ENCODE measurements around the gene CARD9.

DNA sequence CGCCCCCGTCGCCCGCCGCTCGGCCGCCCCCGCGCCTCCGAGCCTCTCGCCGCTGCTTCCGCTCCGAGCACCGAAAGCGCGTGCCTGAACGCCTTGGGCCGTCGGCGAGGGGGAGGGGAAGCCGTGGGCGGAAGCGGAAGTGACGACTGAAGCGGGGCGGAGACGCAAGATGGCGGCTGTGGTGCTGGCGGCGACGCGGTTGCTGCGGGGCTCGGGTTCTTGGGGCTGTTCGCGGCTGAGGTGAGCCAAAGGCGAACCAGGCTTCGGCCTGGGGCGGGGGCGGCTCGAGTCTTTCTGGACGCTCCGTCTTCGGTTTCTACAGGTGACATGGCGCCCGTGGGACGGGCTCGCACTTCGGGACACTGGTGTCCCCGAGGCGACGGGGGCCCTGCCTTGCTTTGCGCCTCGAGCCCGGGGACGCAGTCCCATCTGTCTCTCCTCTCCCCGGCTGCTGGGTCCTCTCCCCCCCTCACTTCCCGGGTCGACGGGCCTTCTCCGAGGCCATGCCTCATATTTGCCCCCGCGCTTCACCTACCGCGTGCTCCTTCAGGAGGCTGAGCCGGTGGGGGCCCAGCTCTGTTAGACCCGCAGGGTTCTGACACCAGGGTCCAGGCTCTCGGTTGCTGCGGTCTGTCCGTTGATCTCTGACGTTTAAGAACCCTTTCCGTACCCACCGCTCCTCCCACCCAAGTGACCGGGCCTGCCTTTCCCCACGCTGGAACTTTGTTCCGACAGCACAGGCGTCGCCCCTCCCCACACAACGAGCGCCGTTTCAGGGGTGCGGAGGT is 37.2 kb upstream of the CARD9 start, which contains the start of the genes ENTR1 and PMPCA:
- TF ChIP-seq, protein P1, sequence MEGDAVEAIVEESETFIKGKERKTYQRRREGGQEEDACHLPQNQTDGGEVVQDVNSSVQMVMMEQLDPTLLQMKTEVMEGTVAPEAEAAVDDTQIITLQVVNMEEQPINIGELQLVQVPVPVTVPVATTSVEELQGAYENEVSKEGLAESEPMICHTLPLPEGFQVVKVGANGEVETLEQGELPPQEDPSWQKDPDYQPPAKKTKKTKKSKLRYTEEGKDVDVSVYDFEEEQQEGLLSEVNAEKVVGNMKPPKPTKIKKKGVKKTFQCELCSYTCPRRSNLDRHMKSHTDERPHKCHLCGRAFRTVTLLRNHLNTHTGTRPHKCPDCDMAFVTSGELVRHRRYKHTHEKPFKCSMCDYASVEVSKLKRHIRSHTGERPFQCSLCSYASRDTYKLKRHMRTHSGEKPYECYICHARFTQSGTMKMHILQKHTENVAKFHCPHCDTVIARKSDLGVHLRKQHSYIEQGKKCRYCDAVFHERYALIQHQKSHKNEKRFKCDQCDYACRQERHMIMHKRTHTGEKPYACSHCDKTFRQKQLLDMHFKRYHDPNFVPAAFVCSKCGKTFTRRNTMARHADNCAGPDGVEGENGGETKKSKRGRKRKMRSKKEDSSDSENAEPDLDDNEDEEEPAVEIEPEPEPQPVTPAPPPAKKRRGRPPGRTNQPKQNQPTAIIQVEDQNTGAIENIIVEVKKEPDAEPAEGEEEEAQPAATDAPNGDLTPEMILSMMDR (IDR thresholded peaks at IDR 0.05; ENCODE audit: low read depth, low read length, poor library complexity, severe bottlenecking) = no peak
- TF ChIP-seq EZH2phosphoT487 (IDR thresholded peaks at IDR 0.05; ENCODE audit: borderline replicate concordance, low read length) = no peak

Data from DOHH2 (cell line).